ENCODE measurements around the gene SLC44A1.

SLC44A1 gene

DNA sequence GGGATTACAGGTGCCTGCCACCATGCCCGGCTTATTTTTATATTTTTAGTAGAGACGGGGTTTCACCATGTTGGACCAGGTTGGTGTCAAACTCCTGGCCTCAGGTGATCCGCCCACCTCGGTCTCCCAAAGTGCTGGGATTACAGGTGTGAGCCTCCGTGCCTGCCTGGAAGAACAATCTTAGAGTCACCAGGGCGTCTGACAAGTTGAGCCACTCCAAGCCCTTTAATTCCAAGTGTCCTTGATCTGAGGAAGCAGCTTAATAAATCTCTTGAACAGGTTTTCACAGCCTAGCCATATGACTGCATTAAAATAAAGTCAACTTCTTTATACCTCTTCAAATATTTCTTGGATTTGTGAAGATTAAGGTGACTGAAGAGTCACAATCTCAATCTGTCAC is 31.5 kb downstream of the SLC44A1 start:
- no peak for DNase-seq

DNA sequence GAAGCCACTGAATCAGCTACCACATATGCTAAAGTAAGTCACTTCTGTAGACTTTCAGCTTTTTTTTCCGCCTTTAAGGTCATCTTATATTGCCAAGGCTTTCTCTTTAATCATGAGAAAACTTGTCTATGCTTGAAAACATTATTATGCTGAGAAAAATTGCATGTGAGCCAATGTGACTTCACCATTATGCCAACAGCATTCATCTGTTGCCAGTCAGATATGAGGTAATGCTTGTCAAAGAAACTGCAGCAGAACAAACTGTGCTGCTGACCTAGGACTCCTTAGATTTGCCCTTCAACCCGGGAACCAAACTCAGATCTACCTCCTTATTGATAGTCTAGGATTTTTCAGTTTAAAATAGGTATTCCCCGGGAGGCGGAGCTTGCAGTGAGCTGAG is 34.3 kb downstream of the SLC44A1 start:
- DNase-seq = no peak

DNA sequence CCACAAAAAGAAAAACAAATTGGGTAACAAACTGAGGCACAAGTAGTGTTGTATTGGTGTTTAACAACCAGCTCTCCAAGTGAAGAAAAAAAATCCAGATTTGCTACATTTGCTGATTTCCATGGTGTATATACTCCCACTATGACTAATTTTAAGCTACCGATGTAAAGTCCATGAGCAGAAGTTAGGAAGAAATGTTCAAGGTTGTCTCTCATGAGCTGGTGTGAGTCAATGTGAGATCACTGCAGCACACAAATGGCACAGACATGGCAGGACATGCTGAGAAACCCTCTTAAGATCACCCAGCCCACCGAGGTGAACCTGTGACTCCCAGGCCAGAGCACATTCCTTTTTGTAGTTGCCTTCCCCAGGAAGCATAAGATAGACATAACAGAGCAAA is 36.2 kb downstream of the SLC44A1 start:
- DNase-seq = no peak

DNA sequence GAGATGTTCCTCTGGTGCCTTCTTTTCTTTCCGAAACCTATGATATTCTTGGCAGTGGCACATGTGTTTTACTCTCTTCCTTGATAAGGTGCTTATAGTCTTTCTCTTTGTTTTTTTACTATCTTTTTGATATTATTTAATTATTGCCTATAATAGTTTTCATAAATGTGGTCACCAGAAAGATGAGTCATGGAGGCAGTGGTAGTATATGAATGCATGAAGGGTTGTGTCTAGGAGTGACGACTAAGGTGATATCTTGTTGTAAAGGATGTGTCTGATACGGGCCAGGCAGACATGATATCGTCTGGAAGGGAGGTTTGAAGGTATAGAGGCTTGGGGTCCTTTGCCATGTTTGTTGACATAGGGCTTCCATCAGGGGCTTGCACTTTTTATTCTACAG is 36.8 kb downstream of the SLC44A1 start:
- no peak for DNase-seq

DNA sequence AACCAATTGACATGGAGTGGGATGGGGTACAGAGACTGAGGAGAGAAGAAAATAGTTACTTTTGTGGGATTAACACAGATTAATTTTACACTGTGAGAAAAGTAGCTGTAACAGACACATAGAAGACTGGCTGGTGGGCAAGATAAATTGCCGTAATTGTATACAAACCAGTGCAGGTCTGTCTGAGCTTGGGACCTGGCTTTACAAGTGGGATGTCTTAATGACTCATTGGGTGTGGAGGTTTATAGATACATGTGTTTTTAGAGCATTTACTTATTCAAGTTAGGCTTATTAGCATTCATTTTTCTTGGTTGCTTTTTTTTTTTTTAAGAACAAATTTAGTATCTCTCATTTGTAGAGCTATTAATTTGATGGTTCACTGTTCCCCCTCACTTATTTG is 37.5 kb downstream of the SLC44A1 start:
- no peak for DNase-seq

DNA sequence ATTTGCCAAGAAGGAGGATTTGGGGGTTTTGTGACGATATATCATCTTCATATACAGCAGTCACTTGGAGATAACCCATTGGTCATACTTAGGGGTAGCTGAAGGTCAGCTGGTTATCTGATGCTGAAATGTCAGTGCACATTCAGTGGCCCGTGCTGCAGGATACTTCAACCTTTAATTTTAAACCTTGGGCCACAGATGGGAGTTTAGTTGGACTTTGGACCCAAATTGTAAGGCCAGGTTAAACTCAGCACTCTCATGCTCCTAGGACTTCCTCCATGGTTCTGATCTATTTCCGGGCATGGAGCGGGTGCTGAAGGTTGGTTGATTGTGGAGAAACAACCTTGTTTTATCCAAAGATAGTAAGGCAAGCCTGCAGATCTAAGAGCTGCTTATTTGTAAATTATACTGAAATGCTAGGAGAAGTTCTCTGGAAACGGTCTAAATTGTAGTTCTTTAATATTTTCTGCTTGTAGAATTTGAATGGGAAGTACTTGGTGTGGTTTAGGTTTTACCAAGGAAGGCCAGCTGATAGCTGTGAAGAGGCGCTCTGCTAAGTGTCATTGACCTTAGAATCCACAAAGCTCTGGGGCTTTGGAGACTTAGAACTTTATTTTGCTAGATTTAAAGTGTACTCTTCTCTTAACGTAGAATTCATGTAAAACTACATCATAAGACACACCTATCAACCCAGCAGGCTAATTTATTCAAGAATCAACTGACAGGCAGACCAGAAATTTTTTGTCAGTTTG is 38.6 kb downstream of the SLC44A1 start:
- DNase-seq = no peak

DNA sequence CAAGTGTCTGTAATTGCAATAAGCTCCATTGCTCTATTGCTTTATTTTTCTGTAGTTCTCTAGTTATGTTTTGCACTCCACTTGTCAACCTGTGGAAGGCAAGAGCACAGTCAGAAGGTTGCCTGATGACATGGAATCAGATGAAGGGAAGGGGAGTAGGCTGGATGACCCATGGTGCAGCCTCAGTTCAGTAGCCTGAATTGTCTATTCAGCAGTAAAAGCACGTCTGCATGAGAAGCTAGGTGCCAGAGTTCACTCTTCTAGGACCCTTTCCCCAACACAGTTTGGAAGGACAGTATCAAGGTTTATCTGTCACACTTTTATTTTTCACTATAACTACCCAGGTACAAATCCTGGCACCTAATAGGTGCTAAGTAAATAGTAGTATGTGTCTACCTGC is 39.3 kb downstream of the SLC44A1 start:
- no peak for DNase-seq

DNA sequence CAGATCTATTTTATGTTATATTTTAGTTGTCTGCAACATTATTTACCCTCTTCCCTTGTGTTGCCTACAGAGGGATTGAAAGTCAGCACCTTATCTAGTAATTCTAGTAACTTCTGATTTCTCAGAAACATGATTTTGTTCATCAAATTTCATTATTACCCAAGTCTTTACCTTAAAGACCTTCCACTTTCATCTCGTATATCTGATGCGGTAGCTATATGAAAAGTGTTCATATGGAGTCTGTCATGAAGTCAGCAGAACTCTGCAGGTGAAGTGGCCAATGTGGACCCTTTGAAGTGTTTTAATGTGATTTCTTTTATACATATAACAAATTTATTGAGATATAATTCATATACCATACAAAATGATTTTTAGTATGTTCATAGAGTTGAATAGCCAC is 40.0 kb downstream of the SLC44A1 start:
- DNase-seq = no peak

DNA sequence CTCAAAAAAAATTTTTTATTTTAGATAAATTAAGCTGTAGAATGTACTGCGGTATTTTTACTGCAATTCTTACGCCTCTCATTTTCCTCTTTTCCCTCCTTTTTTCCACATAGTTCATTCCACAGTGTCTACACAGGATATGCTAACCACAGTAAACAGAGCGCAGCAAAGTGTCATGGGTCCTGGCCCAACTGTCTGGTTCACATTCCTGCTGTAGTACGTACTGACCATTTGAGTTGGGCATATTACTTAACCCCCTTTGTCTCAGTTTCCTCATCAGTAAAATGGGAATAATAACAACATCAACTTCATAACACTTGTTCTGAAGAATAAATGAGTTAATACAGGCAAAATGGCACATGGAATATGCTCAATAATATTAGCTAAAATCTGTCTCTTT is 41.6 kb downstream of the SLC44A1 start:
- DNase-seq = no peak

DNA sequence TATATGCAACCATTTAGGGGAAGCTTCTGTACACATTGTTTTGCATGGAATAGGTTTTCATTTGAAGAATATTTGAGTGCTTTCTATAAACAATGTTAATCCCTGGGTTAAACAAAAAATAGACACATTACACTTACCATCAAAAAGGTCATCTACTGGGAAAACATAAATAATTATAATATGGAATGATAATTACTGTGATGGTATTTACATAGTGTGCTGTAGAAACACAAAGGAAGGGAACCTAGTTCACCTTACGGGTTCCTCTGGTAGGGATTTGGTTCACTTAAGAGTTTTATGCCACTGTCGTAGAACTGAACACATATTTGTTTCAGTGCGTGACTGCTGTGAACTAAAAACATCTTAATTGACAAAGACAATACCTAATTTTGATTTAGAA is 44.9 kb downstream of the SLC44A1 start:
- no peak for DNase-seq

DNA sequence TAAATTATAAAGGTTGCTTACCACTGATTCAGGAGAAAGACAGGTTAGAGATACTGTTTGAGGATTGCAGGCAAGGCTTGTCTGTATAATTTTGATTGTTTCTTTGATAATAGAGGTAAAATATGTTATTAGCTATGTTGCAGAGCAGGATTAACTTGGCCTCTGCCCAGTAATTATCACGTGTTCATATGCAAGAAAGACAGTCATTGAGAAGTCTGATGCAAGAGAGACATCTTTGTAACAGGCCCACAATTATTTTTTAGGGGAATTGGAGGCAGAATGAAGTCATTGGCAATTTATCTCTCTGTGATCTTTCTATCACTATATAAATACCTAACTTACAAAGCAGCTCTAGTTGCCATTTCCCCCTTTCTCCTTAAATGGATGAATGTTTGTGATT is 46.0 kb downstream of the SLC44A1 start:
- no peak for DNase-seq

DNA sequence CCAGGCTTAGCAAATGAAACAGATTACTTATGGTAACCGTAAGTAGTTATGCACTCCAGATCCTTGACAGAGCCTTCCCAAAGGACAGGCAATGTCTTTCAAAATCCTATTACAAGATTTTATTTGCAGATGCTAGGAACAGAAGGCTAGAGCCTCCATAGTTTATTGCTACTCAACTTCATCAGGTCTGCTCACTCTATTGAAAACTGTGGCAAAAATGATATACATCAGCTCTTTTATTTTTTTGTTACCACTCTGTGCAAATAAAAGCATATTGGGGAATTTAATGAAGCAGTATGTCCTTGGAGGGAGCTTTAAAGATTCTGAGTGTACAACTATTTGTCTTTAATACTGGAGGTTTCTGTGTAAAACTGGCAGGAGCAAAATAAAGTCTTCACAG is 46.5 kb downstream of the SLC44A1 start:
- DNase-seq = no peak

DNA sequence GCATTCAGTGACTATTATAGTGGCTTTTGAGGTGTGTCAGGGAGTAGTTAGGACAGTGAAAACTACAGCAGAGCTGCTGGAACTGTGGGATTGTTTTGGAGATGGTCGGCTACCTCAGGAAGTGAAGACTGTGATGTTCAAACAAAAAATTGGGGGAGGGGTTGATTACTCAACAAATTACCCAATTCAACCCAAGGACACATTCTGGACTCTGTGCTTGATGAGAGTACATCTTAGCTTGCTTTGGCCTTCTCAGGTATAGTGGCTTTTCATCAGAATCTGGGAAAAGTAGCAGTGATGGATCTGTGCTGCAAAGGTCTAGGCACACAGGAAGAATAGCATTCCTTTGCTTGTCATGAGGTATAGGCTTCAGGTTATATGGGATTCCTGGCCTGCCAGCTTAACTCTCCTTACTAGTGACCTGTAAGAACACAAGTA is 47.0 kb downstream of the SLC44A1 start:
- no peak for DNase-seq

DNA sequence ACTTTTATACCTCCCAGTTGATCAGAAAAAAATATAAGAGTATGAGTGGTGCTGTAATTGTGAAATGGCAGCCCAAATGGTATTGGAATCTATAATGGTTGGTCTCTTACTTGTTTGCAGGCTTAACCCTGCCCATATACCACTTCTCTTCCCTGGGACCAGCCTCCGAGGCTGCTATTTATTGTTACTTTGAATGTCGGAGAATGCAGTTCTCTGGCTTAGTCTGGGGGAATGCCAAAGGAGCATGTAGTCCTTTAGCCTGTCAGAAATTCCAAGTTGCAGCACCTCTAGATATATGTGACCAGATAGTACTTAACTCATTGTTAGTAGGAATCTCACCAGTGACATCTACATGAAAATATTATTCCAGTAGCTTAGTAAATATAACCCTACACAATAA is 47.5 kb downstream of the SLC44A1 start:
- no peak for DNase-seq

DNA sequence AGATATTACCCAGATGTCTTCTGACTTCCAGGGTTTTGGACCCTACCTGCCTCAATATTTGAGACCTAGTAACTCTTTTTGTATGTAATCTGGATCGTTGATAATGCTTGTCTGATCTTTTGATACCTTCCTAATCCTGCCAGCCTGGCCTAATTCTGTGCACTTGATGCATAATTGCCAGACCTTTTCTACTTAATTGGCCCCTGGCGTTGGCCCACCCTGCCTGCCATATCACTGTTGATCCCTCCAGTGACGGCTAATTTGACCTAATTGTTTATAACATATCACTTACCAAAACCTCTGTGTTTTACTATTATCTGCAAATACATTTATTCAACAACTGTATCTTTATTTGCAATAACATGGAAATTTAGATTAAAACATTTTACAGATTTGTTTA is 49.0 kb downstream of the SLC44A1 start:
- DNase-seq = no peak

DNA sequence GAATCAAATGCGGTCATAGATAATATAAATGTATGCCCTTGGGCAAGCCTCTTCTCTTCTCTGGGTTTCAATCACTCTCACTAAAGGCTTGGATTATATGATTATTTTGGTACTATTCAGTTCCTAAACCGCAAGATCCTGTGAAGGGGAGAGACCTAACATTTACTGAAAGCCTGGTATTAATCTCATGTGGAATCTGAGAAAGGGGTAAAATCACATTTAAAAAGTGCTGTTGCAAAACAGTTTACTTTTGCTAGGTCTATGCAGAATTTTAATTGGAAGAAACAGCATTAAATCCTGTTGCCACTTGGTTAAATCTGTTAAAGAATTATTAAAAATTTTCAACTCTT is 50.7 kb downstream of the SLC44A1 start:
- DNase-seq = no peak

DNA sequence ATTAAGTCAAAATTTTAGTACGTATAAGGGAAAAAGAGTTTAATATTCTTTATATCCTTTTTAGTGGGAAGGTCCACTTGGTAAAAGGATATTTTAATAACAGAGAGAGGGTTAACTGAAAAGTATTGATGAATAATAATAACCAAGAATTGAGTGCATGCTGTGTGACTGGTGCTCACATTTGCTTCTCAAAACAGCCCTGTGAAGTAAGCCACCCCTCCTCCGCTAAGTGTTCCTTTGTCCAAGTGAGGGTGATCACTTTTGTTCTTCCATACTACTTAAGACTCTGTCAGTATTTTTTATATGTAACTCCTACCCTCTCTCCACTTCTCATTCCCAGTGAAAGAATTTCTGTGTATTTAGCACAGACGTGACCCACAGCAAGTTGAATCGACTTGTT is 51.5 kb downstream of the SLC44A1 start:
- DNase-seq = no peak

DNA sequence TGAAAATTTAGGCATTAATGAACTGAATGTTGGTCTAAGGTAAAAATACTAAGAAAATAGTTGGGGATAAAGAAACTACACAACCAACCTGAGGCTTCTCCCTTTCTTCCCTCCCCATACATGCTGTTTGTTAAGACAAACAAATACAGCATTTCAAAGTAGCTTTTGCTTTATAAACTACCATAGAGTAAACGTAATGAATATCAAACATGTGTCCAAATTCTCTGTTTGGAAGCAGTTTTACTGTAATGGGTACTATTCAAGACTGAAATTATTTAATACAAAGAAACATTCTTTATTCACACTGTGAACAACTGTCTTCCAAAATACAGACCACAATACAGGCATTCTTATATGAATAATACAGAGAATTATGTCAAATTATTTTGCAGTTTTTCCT is 52.0 kb downstream of the SLC44A1 start:
- DNase-seq = no peak

DNA sequence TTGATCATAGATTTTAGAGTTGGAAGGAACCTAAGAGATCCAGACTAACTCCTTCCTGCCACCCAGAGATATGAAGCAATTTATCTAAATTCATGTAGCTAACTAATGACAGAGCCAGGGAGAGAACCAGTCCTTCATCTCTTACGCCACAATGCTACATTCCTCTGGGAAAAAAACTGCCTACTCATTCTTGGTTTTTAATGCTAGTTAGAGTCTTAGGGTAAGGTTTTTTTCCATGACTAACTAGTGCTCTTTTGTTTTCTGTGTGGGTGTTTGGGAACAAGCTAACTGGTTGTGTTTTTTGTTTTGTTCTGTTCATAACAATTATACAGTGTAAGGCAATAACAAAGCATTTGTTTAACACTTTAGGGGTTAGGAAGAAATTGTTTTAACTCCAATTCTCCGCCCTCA is 52.4 kb downstream of the SLC44A1 start:
- DNase-seq = no peak

DNA sequence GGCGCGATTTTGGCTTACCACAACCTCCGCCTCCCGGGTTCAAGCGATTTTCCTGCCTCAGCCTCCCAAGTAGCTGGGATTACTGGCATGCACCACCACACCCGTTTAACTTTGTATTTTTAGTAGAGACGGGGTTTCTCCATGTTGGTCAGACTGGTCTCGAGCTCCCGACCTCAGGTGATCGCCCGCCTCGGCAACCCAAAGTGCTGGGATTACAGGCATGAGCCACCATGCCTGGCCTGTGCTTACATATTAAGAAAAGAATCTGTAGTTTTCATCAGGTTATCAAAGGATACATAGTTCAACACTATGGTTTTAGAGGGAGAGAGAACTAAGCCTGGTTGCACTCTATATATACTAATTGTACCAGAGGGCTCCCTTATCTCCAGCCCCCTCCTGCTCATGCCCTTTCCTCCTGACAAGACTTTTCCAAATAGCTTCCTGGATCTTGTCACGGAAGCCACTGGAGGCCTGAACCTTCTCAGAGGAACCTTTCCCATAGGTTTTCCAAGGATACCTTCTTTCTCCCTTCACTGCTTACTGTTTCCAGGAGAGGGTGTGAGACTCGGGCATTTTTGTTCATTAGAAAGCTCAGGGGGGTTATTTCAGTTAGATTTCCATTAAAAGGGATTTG is 53.1 kb downstream of the SLC44A1 start:
- no peak for DNase-seq

DNA sequence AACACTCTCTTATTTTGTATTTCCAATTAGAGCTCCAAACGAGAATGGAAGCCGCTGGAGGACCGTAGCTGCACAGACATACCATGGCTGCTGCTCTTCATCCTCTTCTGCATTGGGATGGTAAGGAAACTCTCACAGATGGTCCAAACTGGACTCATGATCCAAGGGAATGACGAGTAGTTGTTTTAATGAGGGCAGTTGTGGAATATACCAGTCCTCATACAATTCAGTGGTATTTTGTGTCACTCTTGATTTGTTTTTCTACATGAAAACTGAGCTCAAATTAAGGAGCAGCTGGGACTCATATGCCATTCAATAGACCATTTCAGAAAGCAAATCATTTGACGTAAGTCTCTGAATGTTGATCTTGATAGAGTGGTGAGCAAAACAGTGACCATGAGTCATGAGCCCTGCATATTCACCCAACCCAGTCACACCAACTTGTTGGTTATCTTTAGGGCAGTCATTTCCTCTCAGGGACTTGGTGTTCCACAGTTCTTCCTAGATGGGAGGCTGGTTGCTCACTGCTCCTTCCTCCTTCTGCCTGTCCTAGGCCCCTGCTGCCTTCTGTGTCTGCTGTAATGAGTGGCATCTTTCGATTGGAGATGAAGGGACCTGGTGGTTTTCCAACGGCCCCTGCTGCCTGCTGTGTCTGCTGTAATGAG is 54.9 kb downstream of the SLC44A1 start:
- no peak for DNase-seq

DNA sequence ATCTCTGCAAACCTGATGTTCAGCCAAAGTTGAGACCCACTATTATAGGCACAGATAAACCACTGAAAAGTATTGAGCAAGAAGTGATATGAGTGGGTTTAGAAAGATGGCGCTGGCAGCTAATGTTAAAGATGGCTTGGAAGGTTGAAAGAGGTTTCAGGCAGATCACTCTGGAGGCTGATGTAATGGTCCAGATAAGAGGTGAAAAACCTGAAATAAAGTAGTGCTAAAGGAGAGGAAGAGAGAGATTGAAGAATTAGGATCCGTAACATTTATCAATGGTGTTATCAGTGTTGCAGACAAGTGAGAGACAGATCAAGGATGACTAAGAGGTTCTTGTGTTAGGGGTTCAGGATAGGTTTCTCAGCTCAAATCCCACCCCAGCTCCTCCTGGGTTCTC is 58.3 kb downstream of the SLC44A1 start:
- no peak for DNase-seq

DNA sequence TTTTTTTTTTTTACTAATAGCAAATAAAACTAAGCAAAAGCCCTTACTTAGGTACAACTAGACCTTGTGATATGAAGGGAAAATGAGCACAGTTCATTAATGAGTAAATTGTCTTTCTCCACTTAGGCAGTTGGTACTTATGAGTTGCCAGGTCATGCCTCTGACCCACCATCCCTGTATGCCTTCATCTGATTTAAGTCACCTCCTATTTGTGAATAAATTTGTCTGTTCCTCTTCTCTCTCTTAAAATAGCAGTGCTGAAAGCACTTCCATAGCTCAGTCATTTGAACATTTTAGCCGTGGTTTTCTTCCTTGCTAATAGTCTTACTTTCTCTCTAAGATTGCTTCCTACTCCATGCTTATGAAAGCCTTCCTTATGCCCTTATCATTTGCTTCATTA is 61.4 kb downstream of the SLC44A1 start:
- no peak for DNase-seq

DNA sequence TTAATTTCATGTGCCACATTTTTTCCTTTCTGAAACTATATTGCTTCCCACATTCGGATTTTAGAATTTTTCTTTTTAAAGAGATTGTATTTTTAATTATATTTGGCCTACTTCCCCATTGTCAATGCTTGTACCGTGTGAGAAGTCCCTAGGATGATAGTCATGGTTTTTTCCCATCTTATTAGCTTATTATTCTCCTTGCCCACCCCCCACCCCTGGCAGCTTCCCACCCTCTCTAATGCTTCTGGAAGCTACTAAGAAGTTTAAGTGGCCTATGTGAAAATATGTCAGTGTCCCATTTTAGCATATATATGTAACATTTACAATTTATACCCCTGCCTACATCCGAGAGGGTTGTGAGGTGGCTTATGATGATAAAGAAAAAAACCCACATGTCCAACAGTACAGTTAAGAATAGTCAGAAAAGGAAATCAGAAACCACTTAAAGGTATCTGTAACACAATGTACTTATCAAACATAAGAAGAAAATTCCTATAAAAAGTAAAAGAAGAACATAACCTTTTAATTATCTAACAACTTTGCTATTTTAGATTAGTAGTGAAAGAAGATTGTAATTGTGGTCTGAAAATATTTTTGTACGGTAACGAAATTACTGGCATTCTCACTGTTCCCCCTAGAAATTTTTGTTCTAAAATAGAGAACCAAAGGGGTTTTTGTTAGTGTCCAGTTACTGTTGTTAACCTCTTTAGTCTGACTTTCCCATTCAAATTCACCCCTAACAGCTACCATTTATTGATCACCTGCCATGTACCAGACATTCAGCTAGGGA is 62.1 kb downstream of the SLC44A1 start:
- no peak for DNase-seq
